GM21717 (cell line): ENCODE measurements around the gene TRNP1.
"Not testable (repeated sequence)": the region's sequence is repeated elsewhere in the genome, so short reads cannot be mapped to it uniquely, and the experiment has no call there.

Experiments
- ATAC-seq: cut with Tn5 transposase; IDR thresholded peaks from one replicate; pipeline ENCODE4 v1.9.1; 2021; ENCODE audit warnings: mild to moderate bottlenecking, moderate library complexity; ENCODE audit not compliant: unreplicated experiment

The TRNP1 gene

DNA sequence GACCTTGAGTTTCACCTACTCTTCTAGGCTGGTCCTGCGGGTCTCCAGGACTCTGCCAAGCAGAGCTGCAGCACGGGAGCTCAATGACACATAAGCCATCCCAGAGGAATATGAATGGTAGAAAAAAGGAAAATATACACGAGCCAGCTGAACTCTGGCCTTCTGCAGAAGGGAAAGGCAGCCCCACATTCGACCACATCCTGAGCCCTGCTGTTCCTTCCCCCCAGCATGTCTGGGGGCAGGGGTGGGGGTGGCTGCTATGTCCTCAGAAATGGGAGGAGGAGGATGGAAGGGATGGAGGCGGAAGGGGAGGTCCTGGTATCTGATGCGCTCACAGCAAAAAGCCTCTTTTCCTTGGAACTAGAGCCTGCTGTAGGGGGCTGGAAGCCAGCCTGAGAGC, 21.1 kb upstream of the TRNP1 start:
- ATAC-seq: no peak

DNA sequence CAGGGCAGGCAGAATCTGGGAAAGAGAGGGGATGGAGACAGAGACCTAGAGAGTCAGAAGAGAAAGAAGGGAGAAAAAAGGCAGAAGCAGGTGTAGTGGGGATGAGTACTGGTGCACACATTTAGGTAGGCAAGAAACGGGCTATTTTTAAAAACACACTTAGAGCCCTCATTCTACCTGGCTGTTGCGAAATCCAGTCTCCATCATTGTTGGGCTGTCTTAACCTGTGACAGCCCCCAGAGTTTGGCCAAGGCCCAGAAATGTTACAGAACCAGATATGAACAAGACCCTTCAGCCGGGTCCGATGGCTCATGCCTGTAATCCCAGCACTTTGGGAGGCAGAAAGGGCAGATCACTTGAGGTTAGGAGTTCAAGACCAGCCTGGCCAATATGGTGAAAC, 20.7 kb upstream of the TRNP1 start:
- ATAC-seq: no peak

DNA sequence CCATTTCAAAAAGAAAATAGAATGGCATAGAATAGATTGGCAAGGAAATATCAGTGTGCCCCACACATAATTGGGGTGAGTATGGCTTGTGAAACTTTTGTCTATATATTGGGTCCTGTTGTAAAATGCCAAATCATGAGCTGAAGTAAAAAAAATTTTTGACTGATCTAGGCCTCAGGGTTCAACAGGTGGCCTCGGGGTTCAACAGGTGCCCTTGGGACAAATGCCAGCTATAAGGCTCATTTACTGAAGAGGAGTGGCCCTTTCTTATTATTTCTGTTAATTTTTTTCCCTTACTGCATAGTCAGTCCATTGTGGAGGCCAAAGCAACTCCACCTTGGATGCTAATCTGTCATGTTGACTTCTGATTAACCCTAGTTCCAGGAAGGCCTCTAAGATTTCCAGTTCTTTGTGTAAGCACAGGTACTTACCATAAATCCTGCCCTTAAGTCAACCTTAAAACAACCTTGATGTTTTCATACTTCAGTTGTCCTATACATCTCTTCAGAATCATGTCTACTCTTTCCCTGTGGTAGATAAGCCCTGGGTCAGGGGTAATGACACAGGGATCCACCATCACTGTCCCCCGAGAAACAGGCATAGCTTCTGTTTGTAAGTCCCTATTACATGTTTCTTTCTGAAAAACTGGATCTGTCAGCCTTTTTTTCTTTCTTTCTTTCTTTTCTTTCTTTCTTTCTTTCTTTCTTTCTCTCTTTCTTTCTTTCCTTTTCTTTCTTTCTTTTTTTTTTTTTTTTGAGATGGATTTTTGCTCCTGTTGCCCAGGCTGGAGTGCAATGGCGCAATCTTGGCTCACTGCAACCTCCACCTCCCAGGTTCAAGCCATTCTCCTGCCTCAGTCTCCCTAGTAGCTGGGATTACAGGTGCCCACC, 16.6 kb upstream of the TRNP1 start:
- no peak for ATAC-seq

DNA sequence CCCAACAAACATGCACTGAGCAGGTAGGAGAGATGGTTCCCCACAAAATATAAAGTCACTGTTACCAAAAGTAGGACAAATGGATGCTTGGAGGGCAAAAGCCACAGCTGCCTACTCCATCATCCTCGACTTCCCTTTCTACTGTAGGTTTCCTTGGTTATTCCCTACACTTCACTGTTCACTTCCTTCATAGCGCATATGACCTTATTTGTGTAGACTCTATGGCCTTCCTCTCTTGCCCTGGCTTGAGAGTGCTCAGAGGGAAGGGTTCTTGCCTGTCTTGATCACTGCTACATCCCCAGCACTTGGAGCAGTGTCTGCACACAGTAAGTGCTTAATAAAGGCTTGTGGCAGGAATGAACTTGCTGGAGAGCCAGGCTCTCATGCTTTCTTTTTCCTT, 14.6 kb upstream of the TRNP1 start:
- no peak for ATAC-seq

- ATAC-seq: no peak
Measured at GRCh38 chr1:26981146-26981846, 12.2 kb upstream of the TRNP1 start.

GRCh38 chr1:26983863-26984262, 9.6 kb upstream of the TRNP1 start:
- ATAC-seq: no peak

- no peak for ATAC-seq
Measured at GRCh38 chr1:26984291-26984690, 9.2 kb upstream of the TRNP1 start.

DNA sequence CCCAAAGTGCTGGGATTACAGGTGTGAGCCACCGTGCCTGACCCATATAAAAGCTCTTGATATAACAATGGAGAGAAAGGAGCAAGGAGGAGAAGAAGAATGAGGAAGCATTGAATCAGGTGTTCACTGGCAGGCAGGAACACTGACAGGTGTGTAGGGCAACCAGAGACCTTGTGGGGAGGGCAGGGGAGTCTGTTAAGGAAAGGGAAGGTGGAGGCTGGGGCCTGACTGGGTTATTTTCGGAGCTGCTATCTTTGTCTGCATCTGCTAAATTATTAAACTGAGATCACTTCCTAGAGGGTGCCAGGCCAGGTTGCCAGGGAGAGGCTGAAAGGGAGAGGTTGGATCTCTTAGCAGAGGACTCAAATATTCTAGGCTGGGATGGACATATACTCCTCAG, 6.8 kb upstream of the TRNP1 start:
- ATAC-seq: no peak

DNA sequence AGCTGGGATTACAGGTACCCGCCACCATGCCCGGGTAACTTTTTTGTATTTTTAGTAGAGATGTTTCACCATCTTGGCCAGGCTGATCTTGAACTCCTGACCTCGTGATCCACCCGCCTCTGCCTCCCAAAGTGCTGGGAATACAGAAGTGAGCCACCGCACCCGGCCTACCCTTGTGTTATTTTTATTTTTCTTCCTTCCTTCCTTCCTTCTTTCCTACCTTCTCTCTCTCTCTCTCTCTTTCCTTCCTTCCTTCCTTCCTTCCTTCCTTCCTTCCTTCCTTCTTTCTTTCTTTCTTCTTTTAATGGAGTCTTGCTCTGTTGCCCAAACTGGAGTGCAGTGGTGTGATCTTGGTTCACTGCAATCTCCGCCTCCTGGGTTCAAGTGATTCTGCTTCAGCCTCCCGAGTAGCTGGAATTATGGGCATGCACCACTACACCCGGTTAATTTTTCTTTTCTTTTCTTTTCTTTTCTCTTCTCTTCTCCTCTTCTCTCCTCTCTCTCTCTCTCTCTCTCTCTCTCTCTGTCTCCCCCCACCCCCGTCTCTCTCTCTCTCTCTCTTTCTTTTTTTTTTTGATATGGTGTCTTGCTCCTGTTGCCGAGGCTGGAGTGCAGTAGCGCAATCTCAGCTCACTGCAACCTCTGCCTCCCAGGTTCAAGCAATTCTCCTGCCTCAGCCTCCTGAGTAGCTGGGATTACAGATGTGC, 3.9 kb upstream of the TRNP1 start:
- ATAC-seq: not testable (repeated sequence)

GRCh38 chr1:26991310-26992116, 2.0 kb upstream of the TRNP1 start:
- no peak for ATAC-seq

- no peak for ATAC-seq
Measured at GRCh38 chr1:26994020-26994786, 711 bp downstream of the TRNP1 start.

GRCh38 chr1:26994787-26995517, 1.5 kb downstream of the TRNP1 start:
- no peak for ATAC-seq

- no peak for ATAC-seq
Measured at GRCh38 chr1:26996024-26996423, 2.5 kb downstream of the TRNP1 start.

- no peak for ATAC-seq
Measured at GRCh38 chr1:26996665-26997064, 3.2 kb downstream of the TRNP1 start.

DNA sequence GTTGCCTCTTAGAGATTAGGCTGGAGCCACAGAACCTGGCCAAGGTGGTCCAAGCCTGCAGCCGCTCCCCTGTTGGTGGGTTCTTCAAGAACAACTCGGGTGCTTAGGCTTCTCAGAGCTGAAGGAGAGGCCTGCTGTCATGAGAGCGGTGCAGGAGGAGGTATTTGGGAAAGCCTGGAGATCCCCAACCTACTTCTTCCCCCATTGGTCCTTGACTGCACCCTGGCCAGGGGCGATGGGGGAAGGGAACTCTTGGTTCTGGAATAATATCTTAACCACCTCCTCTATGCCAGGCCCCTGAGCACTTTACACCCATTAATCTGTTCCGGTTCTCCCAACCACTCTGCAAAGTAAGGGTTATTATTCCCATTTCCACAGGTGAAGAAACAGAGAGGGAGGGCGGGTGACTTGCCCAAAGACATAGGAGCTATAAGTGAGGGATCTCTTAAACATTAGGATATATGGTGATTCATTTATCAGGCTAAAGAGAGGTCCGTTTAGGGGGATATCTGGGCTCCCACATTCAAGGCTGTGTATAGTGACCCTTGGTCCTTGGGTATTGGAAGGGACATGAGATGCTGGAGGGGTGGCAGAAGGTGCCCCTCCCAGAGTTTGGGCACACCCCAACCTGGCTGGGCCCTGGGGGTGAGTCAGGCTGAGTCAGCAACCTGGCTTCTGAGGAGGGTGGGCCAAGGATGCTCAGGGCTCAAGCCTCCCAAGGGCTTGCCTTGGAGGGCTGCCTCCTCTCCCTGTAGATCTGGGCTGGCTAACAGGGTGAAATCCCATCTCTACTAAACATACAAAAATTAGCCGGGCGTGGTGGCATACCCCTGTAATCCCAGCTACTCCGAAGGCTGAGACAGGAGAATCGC, 5.2 kb downstream of the TRNP1 start:
- ATAC-seq: no peak

GRCh38 chr1:26999440-26999987, 6.0 kb downstream of the TRNP1 start:
- ATAC-seq: no peak

DNA sequence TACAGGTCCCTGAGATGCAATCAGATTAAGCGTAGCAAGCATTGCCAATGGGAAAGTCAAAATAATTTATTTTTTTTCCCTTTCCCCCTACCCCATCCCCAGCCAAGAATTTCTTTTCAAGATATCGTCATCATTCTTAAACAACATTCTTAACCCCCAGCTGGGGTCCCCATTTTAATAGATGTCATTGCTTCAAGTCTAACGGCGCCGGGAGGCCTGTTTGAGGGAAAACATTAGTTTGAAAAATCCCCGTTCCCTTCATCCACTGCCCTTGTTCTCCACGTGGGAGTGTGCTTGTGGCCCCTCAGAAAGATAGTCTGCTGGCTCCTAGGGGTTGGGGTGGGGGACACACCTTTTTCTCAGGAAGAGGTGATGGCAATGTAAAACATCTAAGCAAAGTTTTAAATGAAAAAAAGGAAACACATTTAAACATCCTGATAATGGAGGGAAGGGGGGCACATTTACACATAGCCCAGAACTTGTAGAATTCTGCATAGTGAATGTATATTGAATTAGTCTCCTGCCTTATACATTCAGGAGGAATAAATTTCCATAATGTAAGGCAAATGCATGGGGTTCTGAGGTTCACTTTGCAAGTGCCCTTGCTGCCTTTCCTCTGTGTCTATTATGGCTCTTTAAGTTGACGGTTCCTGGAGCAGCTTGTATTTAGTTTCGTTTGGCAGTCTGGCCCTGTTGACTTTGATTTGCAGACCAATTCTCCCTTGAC, 6.8 kb downstream of the TRNP1 start:
- no peak for ATAC-seq
